ENCODE measurements around the gene FAM50A.
A peak's percentile ranks its signal among the peaks of the same experiment; 100 is the strongest.
"Not testable (repeated sequence)": the region's sequence is repeated elsewhere in the genome, so short reads cannot be mapped to it uniquely, and the experiment has no call there.

The FAM50A gene

GRCh38 chrX:154443992-154444754, at the start of gene FAM50A:
TSS of gene FAM50A (plus strand) at chrX:154444141. CDS start at chrX:154444236, 95 bp downstream.
- H3K4me3 ChIP-seq (ENCODE audit: low read depth in 1 of 2, low read length in 1 of 2): peak within 1 kb of the TSS; percentile 55 to 62
- H3K27me3 ChIP-seq: no peaks in the 10 kb centered on the region
- TF ChIP-seq, protein P1, sequence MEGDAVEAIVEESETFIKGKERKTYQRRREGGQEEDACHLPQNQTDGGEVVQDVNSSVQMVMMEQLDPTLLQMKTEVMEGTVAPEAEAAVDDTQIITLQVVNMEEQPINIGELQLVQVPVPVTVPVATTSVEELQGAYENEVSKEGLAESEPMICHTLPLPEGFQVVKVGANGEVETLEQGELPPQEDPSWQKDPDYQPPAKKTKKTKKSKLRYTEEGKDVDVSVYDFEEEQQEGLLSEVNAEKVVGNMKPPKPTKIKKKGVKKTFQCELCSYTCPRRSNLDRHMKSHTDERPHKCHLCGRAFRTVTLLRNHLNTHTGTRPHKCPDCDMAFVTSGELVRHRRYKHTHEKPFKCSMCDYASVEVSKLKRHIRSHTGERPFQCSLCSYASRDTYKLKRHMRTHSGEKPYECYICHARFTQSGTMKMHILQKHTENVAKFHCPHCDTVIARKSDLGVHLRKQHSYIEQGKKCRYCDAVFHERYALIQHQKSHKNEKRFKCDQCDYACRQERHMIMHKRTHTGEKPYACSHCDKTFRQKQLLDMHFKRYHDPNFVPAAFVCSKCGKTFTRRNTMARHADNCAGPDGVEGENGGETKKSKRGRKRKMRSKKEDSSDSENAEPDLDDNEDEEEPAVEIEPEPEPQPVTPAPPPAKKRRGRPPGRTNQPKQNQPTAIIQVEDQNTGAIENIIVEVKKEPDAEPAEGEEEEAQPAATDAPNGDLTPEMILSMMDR (IDR thresholded peaks at IDR 0.05): peak; percentile 30
- no peaks in the 10 kb centered on the region for H3K9me3 ChIP-seq
- H3K36me3 ChIP-seq: peaks cover 46% of the 10 kb centered on the region
- H3K4me1 ChIP-seq (ENCODE audit: control insufficient read depth in 1 of 2, insufficient read depth in 1 of 2, low read depth in 1 of 2, low read length in 1 of 2): peaks cover 12 to 14% of the 10 kb centered on the region in 2 experiments
- H3K27ac ChIP-seq: peak within 1 kb of the TSS; percentile 83

DNA sequence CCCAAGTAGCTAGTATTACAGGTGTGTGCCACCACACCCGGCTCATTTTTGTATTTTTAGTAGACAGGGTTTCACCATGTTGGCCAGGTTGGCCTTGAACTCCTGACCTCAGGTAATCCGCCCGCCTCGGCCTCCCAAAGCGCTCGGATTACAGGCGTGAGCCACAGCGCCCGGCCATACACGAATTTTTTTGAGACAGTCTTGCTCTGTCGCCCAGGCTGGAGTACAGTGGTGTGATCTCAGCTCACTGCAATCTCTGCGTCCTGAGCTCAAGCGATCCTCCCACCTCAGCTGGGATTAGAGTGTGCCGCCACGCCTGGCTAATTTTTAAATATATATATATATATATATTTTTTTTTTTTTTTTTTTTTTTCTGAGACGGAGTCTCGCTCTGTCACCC, 47.6 kb upstream of the FAM50A start:
- not testable (repeated sequence) for H3K27me3 ChIP-seq; H3K27ac ChIP-seq; H3K9me3 ChIP-seq; H3K4me3 ChIP-seq (ENCODE audit: low read depth in 1 of 2, low read length in 1 of 2)
- H3K4me1 ChIP-seq (ENCODE audit: control insufficient read depth in 1 of 2, insufficient read depth in 1 of 2, low read depth in 1 of 2, low read length in 1 of 2): peaks cover 16 to 21% of the 10 kb centered on the region in 2 experiments
- peaks cover 16% of the 10 kb centered on the region for H3K36me3 ChIP-seq

DNA sequence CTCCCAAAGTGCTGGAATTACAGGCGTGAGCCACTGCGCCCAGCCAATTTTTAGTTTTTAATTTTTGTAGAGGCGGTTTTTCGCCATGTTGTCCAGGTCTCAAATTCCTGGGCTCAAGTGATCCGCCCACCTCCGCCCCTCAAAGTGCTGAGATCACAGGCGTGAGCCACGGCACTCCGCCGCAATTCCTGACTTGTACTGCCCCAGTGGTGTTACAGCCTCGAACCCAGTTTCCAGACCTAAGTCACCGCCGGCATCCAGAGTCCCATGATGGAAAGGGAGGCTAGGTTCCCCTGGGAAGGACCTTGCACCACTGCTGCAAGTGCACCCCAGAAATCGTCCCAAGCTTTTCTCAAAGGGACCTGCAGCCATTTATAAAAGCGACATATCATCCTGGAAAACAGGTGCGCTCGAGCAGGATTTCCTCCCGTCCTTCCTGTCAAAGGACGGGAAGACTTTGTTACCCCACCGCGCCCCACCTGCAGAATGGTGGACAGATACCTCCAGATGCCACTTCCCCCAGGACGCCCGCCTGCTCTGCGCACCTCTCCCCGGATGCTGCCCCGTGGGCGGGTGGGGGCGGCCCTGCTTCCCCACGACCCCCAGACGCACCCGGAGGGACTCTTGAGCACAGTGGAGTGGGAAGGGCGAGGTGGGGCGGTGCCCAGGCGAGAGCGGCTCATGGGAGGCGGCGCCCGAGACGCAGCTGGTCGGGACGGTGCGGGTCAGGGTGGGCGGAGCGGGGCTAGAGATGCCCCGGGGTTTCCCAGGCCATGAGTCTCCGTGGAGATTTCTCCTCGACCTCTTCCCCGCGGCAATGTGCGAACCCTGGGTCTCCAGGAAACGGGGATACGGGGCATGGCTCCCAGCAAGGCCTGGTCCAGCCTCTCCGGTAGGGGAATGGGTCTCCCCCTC, 46.7 kb upstream of the FAM50A start:
- Histone ChIP-seq H3K4me3 (ENCODE audit: low read depth in 1 of 2, low read length in 1 of 2) (peak overlapping the region; percentile 70 to 78), H3K36me3 (peaks cover 22% of the 10 kb centered on the region), H3K27ac (peak overlapping the region; percentile 96), H3K4me1 (ENCODE audit: control insufficient read depth in 1 of 2, insufficient read depth in 1 of 2, low read depth in 1 of 2, low read length in 1 of 2) (peaks cover 16 to 21% of the 10 kb centered on the region in 2 experiments), H3K9me3 (no peaks in the 10 kb centered on the region), H3K27me3 (no peaks in the 10 kb centered on the region)
- TF ChIP-seq, protein P1 (IDR thresholded peaks at IDR 0.05): no peak

GRCh38 chrX:154397888-154398667, 45.9 kb upstream of the FAM50A start, which contains the start of gene RPL10:
TSS of gene RPL10 (plus strand) at chrX:154398377. CDS start at chrX:154398520, 143 bp downstream.
- Histone ChIP-seq H3K4me1 (ENCODE audit: control insufficient read depth in 1 of 2, insufficient read depth in 1 of 2, low read depth in 1 of 2, low read length in 1 of 2) (peaks cover 16 to 21% of the 10 kb centered on the region in 2 experiments), H3K4me3 (ENCODE audit: low read depth in 1 of 2, low read length in 1 of 2) (peak within 1 kb of the TSS; percentile 70 to 78), H3K27ac (peak within 1 kb of the TSS; percentile 96), H3K9me3 (no peaks in the 10 kb centered on the region), H3K27me3 (no peaks in the 10 kb centered on the region), H3K36me3 (peaks cover 30% of the 10 kb centered on the region)
- TF ChIP-seq, protein P1 (IDR thresholded peaks at IDR 0.05): no peak

DNA sequence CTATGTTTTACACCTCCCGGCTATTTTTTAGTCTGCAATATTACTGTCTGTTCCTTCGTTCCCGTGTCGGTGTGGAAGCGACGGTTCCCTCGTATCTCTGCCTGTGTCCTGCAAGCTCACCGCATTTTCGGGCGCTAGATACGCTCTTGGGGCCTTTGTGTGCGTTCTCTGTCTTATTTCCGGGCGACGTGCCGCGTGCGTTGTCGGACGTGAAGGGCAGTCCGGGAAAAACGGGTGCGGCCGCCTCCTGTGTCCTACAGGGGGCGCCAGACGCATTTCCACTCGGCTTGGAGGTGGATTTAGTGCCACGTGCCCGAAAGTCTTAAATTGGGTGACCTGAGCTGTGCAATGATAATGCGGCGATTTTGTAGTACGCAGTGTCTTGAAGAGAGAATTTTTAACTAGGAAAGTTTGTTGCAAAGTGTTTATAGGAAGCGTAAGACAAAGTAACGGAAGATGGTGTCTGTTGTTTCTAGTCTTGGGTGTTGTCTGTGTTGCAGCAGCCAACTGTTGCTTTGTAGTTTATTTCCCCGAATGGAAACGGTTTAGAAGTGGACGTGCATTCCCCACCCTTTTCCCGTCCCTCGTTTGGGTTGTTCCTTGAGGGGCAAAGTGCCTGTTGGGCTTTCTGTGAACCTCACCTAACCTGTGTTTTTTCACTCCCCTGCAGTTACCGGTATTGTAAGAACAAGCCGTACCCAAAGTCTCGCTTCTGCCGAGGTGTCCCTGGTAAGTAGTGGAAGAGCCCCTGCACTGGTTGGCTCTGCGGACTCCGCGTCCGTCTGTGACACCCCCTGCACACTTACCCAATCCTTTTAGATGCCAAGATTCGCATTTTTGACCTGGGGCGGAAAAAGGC, 45.0 kb upstream of the FAM50A start:
- Histone ChIP-seq H3K36me3 (peaks cover 36% of the 10 kb centered on the region), H3K27me3 (no peaks in the 10 kb centered on the region), H3K4me1 (ENCODE audit: control insufficient read depth in 1 of 2, insufficient read depth in 1 of 2, low read depth in 1 of 2, low read length in 1 of 2) (peaks cover 16 to 21% of the 10 kb centered on the region in 2 experiments), H3K9me3 (no peaks in the 10 kb centered on the region), H3K27ac (peak overlapping the region; percentile 96), H3K4me3 (ENCODE audit: low read depth in 1 of 2, low read length in 1 of 2) (peak overlapping the region; percentile 70 to 78)
- TF ChIP-seq, protein P1 (IDR thresholded peaks at IDR 0.05): peak; percentile 93
